Sciatic nerve (tissue), 2 donors: Measurements from ENCODE around the gene CYP2W1. TPM values are rescaled to one million over a fixed set of nuclear protein-coding genes. Genes with fewer than 3 reads are reported as not detected.

ENCODE experiments used
- ATAC-seq: fragments of 200-7000 bp; cut with Tn5 transposase; one replicate; pipeline ENCODE4 v1.9.1; 2020; ENCODE audit warnings: mild to moderate bottlenecking, moderate library complexity
- DNase-seq: peaks from one replicate; pipeline ENCODE4 v3.0.0-alpha.2; 2020; ENCODE audit warnings: low spot score
- intact Hi-C: fragments of 100-400 bp; cut with DNase I; formaldehyde crosslinking; loops from one replicate; pipeline ENCODE4 v1.14.2; 2022
- total RNA-seq: library from RNA; stranded (reverse); fragmentation: NEBNext Ultra II Directional; extraction: Animal tissue kit (Norgen Biotek cat#: 25700); gene quantifications from one replicate; pipeline ENCODE4 v1.2.1, GENCODE V29; 2021
- donor health status: DM: no; HTN: no; CAD: no.
- donor health status: DM: no; HTN: no; CAD: no.

The CYP2W1 gene
- total RNA-seq, 1 donor from 2014 or later, result 1.6 TPM

DNA sequence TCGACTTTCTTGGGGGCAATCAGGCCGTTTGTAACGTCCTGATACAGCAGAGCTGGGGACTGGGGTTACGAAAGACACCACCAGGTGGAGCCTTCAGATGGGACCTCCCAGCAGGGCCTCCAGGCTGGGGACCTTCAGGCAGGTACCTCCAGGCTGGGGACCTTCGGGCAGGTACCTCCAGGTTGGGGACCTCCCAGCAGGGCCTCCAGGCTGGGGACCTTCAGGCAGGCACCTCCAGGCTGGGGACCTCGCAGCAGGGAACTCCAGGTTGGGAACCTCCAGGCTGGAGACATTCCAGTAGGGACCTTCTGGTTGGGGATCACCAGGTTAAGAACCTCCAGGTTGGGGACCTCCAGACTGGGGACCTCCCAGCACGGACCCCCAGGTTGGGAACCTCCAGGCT is 37.9 kb downstream of the CYP2W1 start:
- ATAC-seq (no peak), DNase-seq (no peak)
- intact Hi-C loops, result no loop called here

DNA sequence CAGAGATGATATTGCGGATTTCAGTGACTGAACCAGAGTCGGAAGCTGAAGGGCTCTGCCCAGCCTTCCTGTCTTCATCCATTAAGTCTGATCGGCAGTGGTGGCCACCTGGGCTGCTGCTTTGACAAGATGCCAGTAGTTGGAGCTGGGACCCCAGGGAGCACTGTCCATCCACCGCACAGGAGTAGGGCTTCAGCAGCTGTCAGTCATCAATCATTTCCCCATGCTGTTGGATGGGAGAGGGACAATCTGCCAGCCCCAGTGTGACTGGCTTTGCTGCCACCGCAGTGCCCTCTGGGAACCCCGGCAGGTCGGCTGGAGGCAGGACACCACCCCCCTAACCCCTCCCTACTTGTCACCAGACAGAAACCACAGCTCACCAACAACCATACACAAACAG is 38.4 kb downstream of the CYP2W1 start:
- ATAC-seq, result no peak
- intact Hi-C loops, result no loop called here
- no peak for DNase-seq

DNA sequence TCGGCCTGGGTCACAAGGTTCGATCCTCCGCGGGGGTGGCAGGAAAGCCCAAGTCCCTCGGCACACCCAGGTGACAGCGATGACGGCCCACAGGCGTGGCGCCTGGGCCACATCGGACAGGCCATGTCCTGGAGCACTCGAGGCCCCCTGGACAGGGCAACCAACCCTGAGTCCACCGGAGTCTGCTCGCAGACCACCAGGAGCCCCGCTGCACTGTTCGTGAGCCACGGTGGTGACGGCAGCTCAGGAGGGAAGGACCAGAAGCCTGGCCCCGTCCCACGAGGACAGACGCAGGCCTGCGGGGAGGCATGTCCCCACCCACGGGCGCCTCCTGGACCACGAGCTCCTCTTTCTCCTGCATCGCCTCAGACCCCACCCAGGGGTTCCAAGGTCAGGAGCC is 39.0 kb downstream of the CYP2W1 start:
- no peak for ATAC-seq
- no peak for DNase-seq
- intact Hi-C loops, result no loop called here

DNA sequence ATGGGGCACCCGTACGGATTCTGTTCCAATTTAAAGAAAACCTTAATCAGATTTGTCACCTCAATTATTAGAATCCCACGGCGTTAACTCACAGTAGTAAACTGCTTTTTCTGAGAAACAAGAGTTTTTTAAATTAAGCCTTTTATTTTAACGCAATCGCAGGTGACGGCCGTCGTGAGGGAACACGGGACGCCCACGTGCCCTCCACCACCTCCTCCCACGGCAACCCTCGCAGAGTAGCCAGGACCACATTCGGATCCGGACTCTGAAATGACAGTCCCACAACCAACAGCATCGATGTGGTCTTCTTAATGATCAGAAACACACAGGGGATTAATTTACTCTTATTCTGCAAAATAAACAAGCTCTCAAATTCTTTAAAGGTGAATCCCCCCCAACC is 39.4 kb downstream of the CYP2W1 start:
- intact Hi-C loops, result no loop called here
- DNase-seq (no peak), ATAC-seq (no peak)

DNA sequence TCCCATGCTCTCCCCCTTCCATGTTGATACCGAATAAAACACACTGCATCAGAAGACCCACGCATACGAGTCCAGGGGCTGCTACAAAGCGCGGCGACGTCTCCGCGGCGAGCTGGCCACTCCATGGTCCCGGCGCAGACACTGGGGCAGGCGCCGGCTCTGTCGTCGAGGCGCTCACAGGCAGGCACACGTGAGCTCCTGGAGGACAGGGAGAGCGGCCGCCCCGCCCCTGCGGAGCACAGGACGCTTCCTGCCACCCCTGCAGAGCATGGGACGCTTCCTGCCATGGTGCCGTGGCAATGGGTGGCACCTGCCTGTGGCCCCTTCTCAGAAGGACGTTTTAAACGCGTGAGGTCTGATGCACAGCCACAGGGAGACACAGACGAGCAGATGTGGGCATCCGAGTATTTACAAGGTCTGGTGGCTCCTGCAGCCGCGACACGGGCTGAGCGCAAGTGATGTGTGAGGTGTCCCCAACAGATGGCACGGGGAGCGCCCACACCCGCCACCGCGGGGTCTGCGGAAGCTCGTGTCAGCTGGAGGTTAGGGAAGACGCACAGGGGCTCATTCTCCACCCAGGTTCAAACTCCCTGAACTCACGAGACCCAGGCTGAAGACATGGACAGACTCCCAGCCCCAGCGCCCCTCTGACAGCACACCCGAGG is 40.0 kb downstream of the CYP2W1 start:
- ATAC-seq (no peak), DNase-seq (no peak)
- intact Hi-C loops, result no loop called here

DNA sequence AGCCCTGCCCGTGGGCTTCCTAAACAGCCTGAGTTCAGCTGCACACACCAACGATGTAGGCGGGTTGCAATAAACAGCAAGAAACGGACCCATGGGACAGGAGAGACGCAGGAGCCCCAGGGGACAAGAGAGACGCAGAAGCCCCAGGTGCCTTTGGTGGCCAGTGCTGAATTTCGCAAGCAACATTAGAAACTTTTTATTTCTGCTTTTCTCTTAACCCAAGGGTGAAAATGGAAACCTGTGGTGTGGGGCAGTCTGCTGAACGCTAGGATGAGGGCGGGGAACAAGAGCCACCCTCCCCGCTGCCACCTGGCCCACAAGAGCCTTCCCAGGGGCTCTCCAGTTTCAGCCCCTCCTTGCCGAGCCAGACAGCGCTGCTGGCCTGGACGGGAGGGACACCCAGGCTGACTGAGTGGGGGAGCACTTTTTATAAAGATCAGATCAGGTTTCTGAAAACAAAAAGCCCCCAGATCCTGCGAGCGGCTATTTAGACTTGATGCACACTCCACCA is 41.4 kb downstream of the CYP2W1 start:
- intact Hi-C loops, result no loop called here
- no peak for ATAC-seq
- DNase-seq, result no peak

DNA sequence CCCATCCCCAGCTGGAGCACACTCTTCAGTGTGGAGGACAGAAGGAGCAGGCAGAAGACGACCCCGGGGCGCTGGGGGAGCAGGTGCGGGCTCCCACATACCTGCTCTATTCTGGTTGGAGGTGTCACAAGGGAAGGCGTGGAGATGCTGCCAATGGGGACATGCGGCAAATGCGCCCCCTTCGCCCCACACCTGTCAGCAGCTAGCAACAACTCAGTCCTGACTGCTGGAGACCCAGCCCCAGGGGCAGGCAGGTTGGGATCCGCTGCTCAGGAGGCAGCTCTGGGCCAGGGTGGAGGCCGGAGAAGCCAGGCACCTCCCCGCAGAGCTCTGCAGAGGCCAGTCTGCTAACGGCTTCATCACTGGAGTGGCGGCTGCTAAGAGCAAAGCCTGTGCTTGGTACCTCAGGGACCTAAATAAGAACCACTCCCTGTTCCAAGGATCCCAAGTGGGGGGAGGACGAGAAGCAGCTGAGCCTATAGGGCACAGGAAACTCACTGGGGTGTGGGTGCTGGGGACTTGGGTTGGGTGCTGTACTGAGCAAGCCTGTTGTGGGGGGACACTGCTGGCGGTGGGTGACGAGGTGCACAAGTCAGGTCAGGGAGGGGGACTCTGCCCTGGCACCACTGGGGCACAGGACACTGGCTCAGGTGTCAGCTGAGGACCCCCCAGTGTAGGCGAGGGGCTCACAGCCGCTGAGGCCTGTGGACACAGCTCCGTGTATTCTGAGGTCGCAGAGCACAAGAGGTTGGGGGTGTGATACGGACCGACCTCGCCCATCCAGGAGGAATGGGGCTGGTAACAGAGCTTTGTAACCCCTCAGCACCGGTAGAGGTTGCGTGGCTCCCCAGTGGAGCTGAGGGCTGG is 42.1 kb downstream of the CYP2W1 start:
- intact Hi-C loops, result no loop called here
- ATAC-seq (no peak), DNase-seq (no peak)

DNA sequence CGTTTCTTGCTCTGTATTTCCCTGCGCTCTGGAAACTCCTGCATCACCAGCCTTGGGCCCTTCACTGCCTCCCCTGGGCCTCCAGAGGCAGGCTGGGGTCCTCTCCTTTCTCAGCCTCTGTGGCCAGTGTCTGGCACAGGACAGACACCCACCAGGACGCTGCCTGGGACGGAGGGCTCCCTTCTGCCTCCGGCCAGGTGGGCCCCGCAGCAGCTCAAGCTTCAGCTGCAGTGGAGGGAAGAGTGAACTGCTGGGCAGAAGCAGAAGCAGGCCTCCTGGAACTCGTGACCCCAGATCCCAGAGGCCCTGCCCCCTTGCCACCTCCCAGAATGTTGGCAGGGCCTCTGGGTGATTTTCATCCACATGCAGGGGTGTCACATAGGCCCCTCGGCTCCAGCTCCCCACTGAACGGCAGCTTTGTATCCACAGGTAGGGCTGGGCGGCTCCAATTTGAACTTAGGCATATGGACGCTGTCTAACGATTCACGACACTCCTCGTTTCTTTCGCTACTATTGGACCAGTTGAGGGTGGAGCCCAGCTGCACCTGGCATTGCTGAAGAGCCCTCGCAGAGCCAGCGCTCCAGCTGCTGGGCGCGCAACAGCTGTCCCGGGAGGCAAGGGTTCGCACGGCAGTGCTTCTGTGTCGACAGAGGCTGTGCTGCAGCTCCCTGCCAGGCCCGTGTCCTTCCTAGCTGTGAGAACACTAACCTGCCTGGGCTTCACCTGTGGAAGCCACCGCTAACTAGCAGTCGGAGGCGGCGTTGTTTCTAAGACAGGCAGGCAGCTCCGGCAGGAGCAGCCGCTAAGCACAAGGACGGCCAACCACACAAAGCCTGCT is 43.0 kb downstream of the CYP2W1 start:
- DNase-seq, result no peak

DNA sequence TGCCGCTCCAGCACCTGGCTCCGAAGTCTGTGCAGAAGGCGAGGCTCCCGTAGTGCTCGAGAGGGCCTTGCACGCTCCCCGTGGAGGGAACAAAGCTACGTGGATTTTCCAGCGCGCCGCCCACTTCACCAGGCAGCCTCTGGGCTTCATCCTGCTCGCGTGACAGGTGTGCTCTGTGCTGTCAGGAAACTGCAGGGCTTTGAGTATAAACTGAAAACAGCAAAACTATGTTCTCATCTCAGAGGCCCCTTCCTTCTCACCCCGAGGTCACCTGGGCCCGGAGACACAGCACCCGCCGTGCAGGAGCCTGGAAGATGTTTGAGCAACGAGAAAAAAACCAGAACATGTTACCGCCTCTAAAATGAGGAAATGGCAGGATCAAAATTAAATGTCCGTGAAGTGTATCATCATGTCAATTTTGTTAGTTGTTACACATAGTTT is 43.8 kb downstream of the CYP2W1 start:
- intact Hi-C loops, result no loop called here
- ATAC-seq (no peak), DNase-seq (no peak)

More for the DNA sequence above, 43.0 kb downstream of the CYP2W1 start:
- intact Hi-C loops, result no loop called here
- no peak for ATAC-seq

DNA sequence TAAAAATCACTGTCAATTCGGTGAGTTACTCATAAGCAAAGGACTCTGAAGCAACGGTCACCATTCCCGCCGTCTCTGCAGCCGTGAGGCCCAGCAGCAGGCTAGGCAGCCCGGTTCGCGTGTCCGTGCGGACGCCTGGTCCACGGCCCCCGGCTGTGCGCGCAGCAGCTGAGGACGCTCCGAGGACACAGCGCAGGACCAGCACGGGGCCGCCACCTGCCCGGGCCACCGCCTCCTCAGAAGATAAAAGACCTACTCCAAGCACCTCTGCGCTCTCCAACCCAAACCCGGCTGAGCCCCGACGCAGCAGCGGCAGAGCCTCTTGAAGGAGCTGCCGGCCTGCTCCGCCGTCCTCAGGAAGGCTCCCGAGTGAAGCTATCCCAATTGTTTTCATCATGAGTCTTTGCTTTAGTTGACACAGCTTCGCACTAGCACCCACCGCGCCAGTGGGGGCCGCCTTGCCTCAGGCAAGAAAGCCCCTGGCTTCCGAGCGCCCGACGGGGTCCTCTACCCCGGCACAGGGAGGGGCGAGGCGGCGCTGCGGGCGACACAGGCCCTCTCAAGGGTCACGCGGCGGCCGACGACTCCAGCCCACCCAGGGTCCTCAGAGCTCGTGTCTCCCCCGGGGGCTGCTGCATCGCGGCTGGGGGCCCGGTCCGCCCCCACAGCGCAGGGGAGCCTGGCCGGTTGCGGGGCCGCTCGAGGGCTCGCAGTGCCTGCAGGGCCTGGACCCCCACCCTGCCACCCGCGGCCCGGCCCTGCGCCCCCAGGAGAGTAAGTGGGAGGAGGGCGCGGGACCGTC is 44.5 kb downstream of the CYP2W1 start:
- DNase-seq, result no peak

DNA sequence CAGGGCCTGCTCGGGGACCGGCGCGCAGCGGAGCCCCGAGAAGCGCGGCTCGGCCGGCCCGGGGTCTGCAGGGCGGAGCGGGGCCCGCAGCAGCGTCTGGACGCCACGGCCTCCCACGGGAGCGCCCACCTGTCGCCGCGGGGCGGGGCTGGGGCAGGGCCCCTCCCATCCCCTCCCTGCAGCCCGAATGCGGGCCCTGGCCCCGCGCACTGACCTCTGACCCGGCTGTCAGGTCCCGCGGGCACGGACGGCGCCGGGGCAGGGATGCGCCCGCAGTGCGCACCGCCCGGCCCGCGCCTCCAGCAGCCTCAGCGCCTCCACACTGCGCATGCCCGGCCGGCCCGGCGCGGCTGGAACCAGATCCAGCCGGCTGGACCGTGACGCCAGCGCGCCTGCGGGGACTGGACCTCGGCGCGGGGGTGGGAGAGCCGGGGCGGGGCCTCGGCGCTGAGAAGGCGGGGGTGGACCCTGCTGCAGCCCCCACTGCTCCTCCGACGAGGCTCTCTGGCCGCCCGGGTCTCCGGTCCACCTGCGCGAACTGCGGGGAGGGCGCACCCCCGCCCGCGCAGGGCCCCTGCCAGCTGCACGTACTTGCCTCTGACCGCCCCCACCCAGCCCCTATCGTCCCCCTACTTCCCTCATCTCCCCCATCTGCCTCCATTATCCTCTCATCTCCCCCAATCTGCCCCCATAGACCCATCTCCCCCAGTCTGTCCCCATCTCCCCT is 45.2 kb downstream of the CYP2W1 start:
- intact Hi-C loops, result no loop called here
- ATAC-seq, result peak; percentile 94
- peak; percentile 96 for DNase-seq

More for the DNA sequence above, 44.5 kb downstream of the CYP2W1 start:
- ATAC-seq, result no peak
- intact Hi-C loops, result no loop called here

DNA sequence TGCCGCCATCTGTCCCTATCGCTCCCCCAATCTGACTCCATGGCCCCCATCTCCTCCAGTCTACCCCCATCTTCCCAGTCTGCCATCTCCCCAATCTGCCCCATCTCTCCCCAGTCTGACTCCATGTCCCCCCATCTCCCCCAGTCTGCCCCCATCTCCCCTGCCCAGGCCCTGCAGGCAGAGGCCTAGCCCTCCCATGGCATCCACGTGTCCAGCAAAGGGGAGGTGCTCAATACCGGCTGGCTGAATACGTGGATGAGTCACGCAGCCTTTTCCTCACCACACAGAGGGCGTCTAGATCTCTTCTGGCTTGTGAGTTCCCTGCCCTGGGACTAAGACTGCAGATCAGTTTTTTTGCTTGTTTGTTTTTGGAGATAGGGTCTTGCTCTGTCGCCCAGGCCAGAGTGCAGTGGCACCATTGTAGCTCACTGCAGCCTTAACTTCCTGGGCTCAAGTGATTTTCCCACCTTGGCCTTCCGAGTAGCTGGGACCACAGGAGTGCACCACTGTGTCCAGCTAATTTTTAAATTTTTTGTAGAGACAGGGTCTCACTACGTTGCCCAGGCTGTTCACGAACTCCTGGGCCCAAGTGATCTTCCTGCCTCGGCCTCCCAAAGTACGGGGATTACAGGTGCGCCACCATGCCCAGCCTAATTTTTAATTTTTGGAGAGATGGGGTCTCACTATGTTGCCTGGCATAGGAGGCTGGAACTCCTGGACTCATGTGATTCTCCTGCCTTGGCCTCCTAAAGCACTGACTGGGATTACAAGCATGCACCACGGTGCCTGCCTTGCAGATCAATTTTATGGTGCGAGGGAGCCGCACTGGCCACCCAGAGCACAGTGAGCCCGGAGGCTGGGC is 46.0 kb downstream of the CYP2W1 start:
- ATAC-seq, result peak; percentile 93
- intact Hi-C loops, result no loop called here

DNA sequence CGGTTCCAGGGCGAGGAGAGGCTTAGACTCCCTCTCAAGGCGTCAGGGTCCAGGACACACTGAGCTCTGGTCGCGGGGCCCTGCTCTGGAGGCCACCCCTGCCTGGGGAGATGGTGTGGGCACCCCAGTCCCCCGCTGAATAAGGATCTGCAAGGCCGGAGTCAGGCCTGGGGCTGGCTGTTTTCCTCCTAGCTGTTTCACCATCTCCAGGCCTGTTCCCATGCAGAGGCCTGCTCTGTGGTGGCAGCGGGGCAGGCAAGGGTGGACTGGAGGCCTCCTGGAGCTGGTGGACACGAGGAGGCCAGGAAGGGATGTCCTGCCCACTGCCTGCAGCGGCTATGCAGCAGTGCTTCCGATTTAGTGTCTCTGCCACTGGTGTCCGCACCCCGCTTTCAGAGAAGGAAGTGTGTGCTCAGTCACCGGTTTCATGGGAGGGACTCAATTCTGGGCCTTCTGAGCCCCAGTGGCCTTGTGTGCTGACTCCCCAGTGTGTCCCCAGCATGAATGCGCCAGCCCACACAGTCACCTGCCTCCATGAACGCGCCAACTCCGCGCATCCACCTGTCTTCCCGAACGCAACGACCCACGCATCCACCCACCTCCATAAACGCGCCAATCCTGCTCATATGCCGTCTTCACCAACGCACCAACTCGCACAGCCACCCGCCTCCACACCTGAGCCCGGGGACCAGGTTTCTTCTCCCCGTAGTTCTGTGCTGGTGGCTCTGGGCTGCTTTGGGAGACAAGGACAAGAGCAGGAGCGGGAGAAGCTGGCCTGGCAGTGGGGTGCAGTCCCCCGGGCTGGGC is 46.9 kb downstream of the CYP2W1 start:
- intact Hi-C loops, result no loop called here
- ATAC-seq, result no peak
- DNase-seq, result no peak

More for the DNA sequence above, 46.0 kb downstream of the CYP2W1 start:
- DNase-seq, result peak; percentile 91

DNA sequence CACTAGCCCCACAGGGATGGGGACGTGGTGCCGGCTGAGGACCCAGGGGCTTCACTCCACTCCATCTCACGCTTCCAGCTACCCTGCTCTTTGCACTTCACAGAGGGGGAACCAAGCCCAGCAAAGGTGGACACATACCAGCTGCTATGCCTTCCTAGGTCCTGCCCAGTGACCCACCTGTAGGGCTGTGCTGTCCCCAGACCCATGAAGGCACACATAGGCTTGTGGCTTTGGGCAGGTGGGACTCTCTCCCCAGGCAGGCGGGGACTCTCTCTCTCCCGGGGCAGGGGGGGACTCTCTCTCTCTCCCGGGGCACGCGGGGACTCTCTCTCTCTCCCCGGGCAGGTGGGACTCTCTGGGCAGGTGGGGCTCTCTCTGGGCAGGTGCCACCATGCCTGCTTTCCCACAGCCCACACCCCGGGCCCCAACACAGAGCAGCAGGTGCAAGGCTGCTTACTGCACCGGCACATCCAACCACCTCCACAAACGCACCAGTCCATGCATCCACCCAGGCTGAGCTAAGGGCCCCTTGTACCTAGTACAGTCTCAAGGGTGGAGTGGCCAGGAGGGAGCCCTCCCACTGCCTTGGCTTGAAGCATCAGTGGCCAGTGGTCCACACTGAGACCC is 47.6 kb downstream of the CYP2W1 start:
- intact Hi-C loops, result no loop called here
- no peak for DNase-seq
- no peak for ATAC-seq

DNA sequence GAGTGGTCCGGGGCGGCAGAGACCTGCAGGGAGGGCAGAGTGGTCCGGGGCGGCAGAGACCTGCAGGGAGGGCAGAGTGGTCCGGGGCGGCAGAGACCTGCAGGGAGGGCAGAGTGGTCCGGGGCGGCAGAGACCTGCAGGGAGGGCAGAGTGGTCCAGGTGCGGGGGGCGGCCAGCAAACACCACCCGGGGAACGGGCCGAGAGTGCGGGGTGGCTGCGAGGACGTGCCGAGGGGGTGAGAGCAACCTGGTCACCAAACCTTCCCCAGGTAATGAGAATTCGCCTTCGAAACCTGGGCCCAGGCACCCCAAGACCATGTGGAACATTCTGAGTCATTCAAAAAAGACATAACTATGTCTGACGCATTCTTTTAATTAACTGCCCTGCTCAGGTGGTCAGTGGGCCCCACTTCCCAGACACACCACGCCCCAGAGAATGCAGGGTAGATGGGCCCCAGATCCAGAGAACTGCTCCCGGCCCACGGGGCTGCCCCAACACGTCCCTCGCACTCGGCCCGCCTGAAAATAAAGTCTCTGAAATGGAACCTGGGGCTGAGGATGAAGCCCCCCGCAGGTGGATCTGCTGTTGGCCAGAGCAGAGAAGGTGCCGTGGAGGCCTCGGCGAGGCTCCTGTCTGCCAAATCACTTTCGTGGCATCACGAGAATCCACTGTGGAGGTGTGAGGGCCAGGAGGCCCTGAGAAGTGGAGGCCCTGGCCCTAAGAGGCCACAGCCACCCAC is 48.9 kb downstream of the CYP2W1 start:
- ATAC-seq, result no peak
- intact Hi-C loops, result no loop called here
- no peak for DNase-seq
